ENCODE data around the gene BBS12. TPM values are rescaled to one million over a fixed set of nuclear protein-coding genes. Genes with fewer than 3 reads are reported as not detected.

Gene BBS12
- total RNA-seq, 4 donors from 2014 or later = 3.6 to 9.9 (median 6.2) TPM

GRCh38 chr4:122755675-122756074 is 23.2 kb downstream of the BBS12 start:
- no peak for DNase-seq
- TF ChIP-seq POLR2A (IDR thresholded peaks at IDR 0.05) = no peak
- no peak for TF ChIP-seq CTCF (IDR thresholded peaks at IDR 0.05)
- Histone ChIP-seq H3K36me3 (no peaks in the 10 kb centered on the region), H3K27ac (no peak overlapping the region), H3K4me1 (no peaks in the 10 kb centered on the region), H3K27me3 (no peaks in the 10 kb centered on the region), H3K9me3 (no peaks in the 10 kb centered on the region), H3K4me3 (no peak overlapping the region)
- intact Hi-C loops (cut with DNase I; ENCODE audit: low total_unique reads) = loop anchor here (5.0 kb wide), 1 partner anchor 167 kb away; the partner anchor contains the start of gene NUDT6

- Histone ChIP-seq H3K4me3 (no peak overlapping the region), H3K9me3 (no peaks in the 10 kb centered on the region), H3K27me3 (no peaks in the 10 kb centered on the region), H3K4me1 (no peaks in the 10 kb centered on the region), H3K27ac (no peak overlapping the region), H3K36me3 (no peaks in the 10 kb centered on the region)
- no peak for DNase-seq
- intact Hi-C loops (cut with DNase I; ENCODE audit: low total_unique reads) = loop anchor here (5.0 kb wide), 1 partner anchor 164 kb away; the partner anchor contains the start of gene NUDT6
- no peak for TF ChIP-seq POLR2A (IDR thresholded peaks at IDR 0.05)
- TF ChIP-seq CTCF (IDR thresholded peaks at IDR 0.05) = peak; percentile 73 to 76 (median 74)
These were observed 25.5 kb downstream of the BBS12 start for GRCh38 chr4:122758033-122758432.

- Histone ChIP-seq H3K4me3 (no peak overlapping the region), H3K9me3 (no peaks in the 10 kb centered on the region), H3K36me3 (no peaks in the 10 kb centered on the region), H3K4me1 (no peaks in the 10 kb centered on the region), H3K27ac (no peak overlapping the region), H3K27me3 (no peaks in the 10 kb centered on the region)
- DNase-seq = no peak
- intact Hi-C loops (cut with DNase I; ENCODE audit: low total_unique reads) = loop anchor here (5.0 kb wide), 1 partner anchor 163 kb away; the partner anchor contains the start of gene NUDT6
- TF ChIP-seq POLR2A (IDR thresholded peaks at IDR 0.05) (no peak), CTCF (IDR thresholded peaks at IDR 0.05) (no peak)
These were observed 27.3 kb downstream of the BBS12 start for GRCh38 chr4:122759639-122760310.

GRCh38 chr4:122762520-122762919 is 30.0 kb downstream of the BBS12 start:
- no peak for DNase-seq
- no peaks in the 10 kb centered on the region for H3K27me3 ChIP-seq
- no peak overlapping the region for H3K4me3 ChIP-seq
- peak overlapping the region in 1 of 2 donors; percentile 24 for H3K27ac ChIP-seq
- H3K4me1 ChIP-seq = no peaks in the 10 kb centered on the region
- no peaks in the 10 kb centered on the region for H3K9me3 ChIP-seq
- no peak for TF ChIP-seq POLR2A (IDR thresholded peaks at IDR 0.05)
- intact Hi-C loops (cut with DNase I; ENCODE audit: low total_unique reads) = no loop called here
- H3K36me3 ChIP-seq = no peaks in the 10 kb centered on the region

- no peak for TF ChIP-seq CTCF (IDR thresholded peaks at IDR 0.05)
- no peak for TF ChIP-seq POLR2A (IDR thresholded peaks at IDR 0.05)
- Histone ChIP-seq H3K4me3 (no peak overlapping the region), H3K9me3 (no peaks in the 10 kb centered on the region), H3K4me1 (no peaks in the 10 kb centered on the region), H3K36me3 (no peaks in the 10 kb centered on the region), H3K27ac (peak overlapping the region in 1 of 2 donors; percentile 24), H3K27me3 (no peaks in the 10 kb centered on the region)
- no peak for DNase-seq
- intact Hi-C loops (cut with DNase I; ENCODE audit: low total_unique reads) = no loop called here
These were observed 30.6 kb downstream of the BBS12 start for GRCh38 chr4:122762966-122763716.
